ENCODE data around the gene DENND1A. TPM values are rescaled to one million over a fixed set of nuclear protein-coding genes. Genes with fewer than 3 reads are reported as not detected.

The DENND1A gene
- total and polyA plus RNA-seq, 2 experiments from 2014 or later, result 13.1 to 14.5 TPM

GRCh38 chr9:123876750-123877149 is 53.2 kb downstream of the DENND1A start:
- H3K36me3 ChIP-seq, result no peaks in the 10 kb centered on the region

GRCh38 chr9:123872710-123873109 is 57.2 kb downstream of the DENND1A start:
- no peak for TF ChIP-seq CTCF (IDR thresholded peaks at IDR 0.05; ENCODE audit: low read depth, low read length)
- Histone ChIP-seq H3K27me3 (no peaks in the 10 kb centered on the region), H3K4me1 (ENCODE audit: low read depth) (no peaks in the 10 kb centered on the region), H3K27ac (no peak overlapping the region), H3K9me3 (ENCODE audit: low read depth) (no peaks in the 10 kb centered on the region), H3K36me3 (no peaks in the 10 kb centered on the region), H3K4me3 (no peak overlapping the region)
- DNase-seq (ENCODE audit: low read depth in 1 of 2, low spot score in 1 of 2), result no peak

More at GRCh38 chr9:123876750-123877149, 53.2 kb downstream of the DENND1A start:
- Histone ChIP-seq H3K27ac (no peak overlapping the region), H3K4me1 (ENCODE audit: low read depth) (no peaks in the 10 kb centered on the region), H3K4me3 (no peak overlapping the region), H3K9me3 (ENCODE audit: low read depth) (no peaks in the 10 kb centered on the region), H3K27me3 (no peaks in the 10 kb centered on the region)
- no peak for DNase-seq (ENCODE audit: low read depth in 1 of 2, low spot score in 1 of 2)
- no peak for TF ChIP-seq CTCF (IDR thresholded peaks at IDR 0.05; ENCODE audit: low read depth, low read length)

GRCh38 chr9:123871781-123872180 is 58.1 kb downstream of the DENND1A start:
- Histone ChIP-seq H3K4me1 (ENCODE audit: low read depth) (no peaks in the 10 kb centered on the region), H3K27me3 (no peaks in the 10 kb centered on the region), H3K27ac (no peak overlapping the region), H3K36me3 (no peaks in the 10 kb centered on the region), H3K4me3 (no peak overlapping the region), H3K9me3 (ENCODE audit: low read depth) (no peaks in the 10 kb centered on the region)
- TF ChIP-seq CTCF (IDR thresholded peaks at IDR 0.05; ENCODE audit: low read depth, low read length), result no peak
- DNase-seq (ENCODE audit: low read depth in 1 of 2, low spot score in 1 of 2), result no peak

GRCh38 chr9:123868002-123868401 is 61.9 kb downstream of the DENND1A start:
- no peaks in the 10 kb centered on the region for H3K36me3 ChIP-seq
- H3K4me1 ChIP-seq (ENCODE audit: low read depth), result peaks cover 10% of the 10 kb centered on the region
- no peak for TF ChIP-seq CTCF (IDR thresholded peaks at IDR 0.05; ENCODE audit: low read depth, low read length)
- H3K4me3 ChIP-seq, result no peak overlapping the region
- no peak overlapping the region for H3K27ac ChIP-seq
- H3K9me3 ChIP-seq (ENCODE audit: low read depth), result no peaks in the 10 kb centered on the region
- peak in 1 of 2 donors; percentile 6 for DNase-seq (ENCODE audit: low read depth in 1 of 2, low spot score in 1 of 2)
- H3K27me3 ChIP-seq, result no peaks in the 10 kb centered on the region

- Histone ChIP-seq H3K4me1 (ENCODE audit: low read depth) (peaks cover 12% of the 10 kb centered on the region), H3K9me3 (ENCODE audit: low read depth) (no peaks in the 10 kb centered on the region), H3K27me3 (no peaks in the 10 kb centered on the region), H3K4me3 (no peak overlapping the region), H3K36me3 (no peaks in the 10 kb centered on the region), H3K27ac (no peak overlapping the region)
- TF ChIP-seq CTCF (IDR thresholded peaks at IDR 0.05; ENCODE audit: low read depth, low read length), result no peak
- DNase-seq (ENCODE audit: low read depth in 1 of 2, low spot score in 1 of 2), result peak in 1 of 2 donors; percentile 23
Observed at GRCh38 chr9:123867034-123867433, 62.9 kb downstream of the DENND1A start.

GRCh38 chr9:123866497-123866896 is 63.4 kb downstream of the DENND1A start:
- Histone ChIP-seq H3K27ac (no peak overlapping the region), H3K9me3 (ENCODE audit: low read depth) (no peaks in the 10 kb centered on the region), H3K27me3 (no peaks in the 10 kb centered on the region), H3K4me3 (no peak overlapping the region), H3K4me1 (ENCODE audit: low read depth) (peaks cover 17% of the 10 kb centered on the region), H3K36me3 (no peaks in the 10 kb centered on the region)
- no peak for TF ChIP-seq CTCF (IDR thresholded peaks at IDR 0.05; ENCODE audit: low read depth, low read length)
- peak in 1 of 2 donors; percentile 80 for DNase-seq (ENCODE audit: low read depth in 1 of 2, low spot score in 1 of 2)
